GM12891 (cell line): Measurements from ENCODE around the gene CBFA2T3.

ENCODE experiments used
- DNase-seq: peaks from one replicate; pipeline ENCODE4 v3.0.0; 2011; ENCODE audit warnings: low spot score; ENCODE audit not compliant: insufficient read length
- FAIRE-seq: peaks from 2 replicates; lab custom pipeline; 2011; peaks lifted over from hg19 to GRCh38; lab: Jason Lieb, UNC
- PAX5 ChIP-seq: IDR thresholded peaks from 2 replicates; pipeline ENCODE4 v1.6.1; 2011; ENCODE audit warnings: low read length, moderate library complexity, mild to moderate bottlenecking; ENCODE audit not compliant: insufficient read depth, severe bottlenecking
- POLR2A ChIP-seq: IDR thresholded peaks from 2 replicates; pipeline ENCODE4 v1.6.1; 2011; ENCODE audit warnings: low read depth, low read length, control low read depth
- POLR2AphosphoS5 ChIP-seq: IDR thresholded peaks from 2 replicates; pipeline ENCODE4 v1.6.1; 2011; ENCODE audit warnings: low read depth, low read length, control low read depth
- POU2F2 ChIP-seq: IDR thresholded peaks from 2 replicates; pipeline ENCODE4 v1.6.1; 2011; ENCODE audit warnings: low read depth, mild to moderate bottlenecking, control low read depth, low read length, moderate library complexity
- SPI1 ChIP-seq: IDR thresholded peaks from 2 replicates; pipeline ENCODE4 v1.6.1; 2011; ENCODE audit warnings: low read depth, low read length, control low read depth
- TAF1 ChIP-seq: IDR thresholded peaks from 2 replicates; pipeline ENCODE4 v1.6.1; 2011; ENCODE audit warnings: low read depth, low read length, control low read depth

CBFA2T3 gene

GRCh38 chr16:88993946-88994600, 17.1 kb upstream of the CBFA2T3 start:
- no peak for FAIRE-seq
- DNase-seq, result no peak
- TF ChIP-seq POU2F2, result no peak
- TF ChIP-seq POLR2A, result no peak

- DNase-seq, result no peak
- peak; percentile 89 for FAIRE-seq
- TF ChIP-seq POU2F2 (no peak), POLR2A (no peak), SPI1 (no peak), TAF1 (no peak), POLR2AphosphoS5 (no peak), PAX5 (no peak)
Measured at GRCh38 chr16:88993166-88993761, 16.3 kb upstream of the CBFA2T3 start.

DNA sequence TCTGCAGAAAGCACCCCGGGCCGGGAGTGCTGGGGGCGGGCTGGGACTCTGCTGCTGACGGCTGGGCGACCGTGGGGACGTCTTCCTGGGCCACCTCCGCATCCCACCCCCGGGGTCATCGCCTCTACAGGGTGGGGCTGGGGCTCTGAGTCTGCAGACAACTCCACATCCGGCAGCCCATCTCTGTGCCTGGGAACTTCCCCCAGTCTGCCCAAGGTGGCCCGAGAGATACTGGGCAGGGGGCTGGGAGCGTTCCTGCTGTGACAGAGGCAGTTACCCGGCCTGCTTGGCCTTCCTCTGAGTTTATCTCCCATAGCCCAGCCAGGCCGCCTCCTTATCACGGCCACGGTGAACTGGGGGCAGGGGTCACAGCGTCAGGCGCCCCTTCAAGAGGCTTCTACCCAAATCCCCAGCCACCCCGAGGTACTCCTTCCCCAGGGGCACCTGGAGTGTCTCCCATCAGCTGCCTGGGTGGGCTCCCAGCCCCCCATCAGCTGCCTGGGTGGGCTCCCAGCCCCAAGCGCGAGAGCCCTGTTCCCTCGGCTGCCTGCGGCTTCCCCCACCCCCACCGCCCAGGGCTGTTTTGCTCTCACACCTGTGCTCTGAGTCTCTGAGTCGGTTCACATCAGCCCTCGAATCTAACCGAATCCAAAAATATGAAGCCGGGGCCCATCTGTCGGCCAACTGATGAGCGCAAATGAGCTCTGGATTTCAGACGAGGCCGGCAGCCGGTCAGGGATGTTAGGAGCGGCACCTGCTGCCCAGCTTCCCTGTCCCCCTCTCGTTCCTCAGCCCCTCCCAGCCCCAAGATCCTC, 15.6 kb upstream of the CBFA2T3 start:
- DNase-seq (peak; percentile 63), FAIRE-seq (peak; percentile 16)
- TF ChIP-seq POU2F2 (no peak), PAX5 (no peak), SPI1 (no peak), TAF1 (no peak), POLR2A (no peak), POLR2AphosphoS5 (no peak)

DNA sequence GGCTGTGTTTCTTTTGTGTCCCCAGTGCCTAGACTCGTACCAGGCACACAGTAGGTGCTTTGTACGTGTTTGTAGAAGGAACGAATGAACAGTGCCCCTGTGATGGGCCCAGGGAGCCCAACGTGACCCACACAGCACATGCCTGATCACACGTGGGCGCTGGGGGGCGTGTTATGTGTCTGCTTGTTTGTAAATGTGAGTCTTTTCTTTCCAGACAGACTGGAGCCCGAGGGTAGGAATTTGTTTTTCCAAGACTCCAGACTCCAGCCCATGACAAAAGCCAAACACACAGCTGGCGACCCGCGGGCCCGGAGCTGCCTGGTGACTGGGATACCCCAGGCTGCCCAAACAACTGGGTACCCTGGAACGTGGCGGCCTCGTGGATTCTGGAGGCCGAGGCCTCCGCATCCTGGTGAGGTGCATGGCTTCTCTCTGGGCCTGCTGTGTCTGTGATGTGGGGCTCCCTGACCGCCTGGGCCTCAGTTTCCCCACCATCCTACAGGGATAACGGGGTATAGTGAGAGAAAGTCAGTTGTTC, 14.9 kb upstream of the CBFA2T3 start:
- no peak for DNase-seq
- TF ChIP-seq PAX5 (no peak), POLR2AphosphoS5 (no peak), POLR2A (no peak), TAF1 (no peak), SPI1 (no peak), POU2F2 (no peak)
- no peak for FAIRE-seq

- TF ChIP-seq POU2F2, result no peak
- TF ChIP-seq TAF1, result no peak
- TF ChIP-seq PAX5, result no peak
- no peak for TF ChIP-seq SPI1
- no peak for TF ChIP-seq POLR2AphosphoS5
- TF ChIP-seq POLR2A, result no peak
- FAIRE-seq (no peak), DNase-seq (no peak)
Measured at GRCh38 chr16:88989852-88990547, 13.0 kb upstream of the CBFA2T3 start.

DNA sequence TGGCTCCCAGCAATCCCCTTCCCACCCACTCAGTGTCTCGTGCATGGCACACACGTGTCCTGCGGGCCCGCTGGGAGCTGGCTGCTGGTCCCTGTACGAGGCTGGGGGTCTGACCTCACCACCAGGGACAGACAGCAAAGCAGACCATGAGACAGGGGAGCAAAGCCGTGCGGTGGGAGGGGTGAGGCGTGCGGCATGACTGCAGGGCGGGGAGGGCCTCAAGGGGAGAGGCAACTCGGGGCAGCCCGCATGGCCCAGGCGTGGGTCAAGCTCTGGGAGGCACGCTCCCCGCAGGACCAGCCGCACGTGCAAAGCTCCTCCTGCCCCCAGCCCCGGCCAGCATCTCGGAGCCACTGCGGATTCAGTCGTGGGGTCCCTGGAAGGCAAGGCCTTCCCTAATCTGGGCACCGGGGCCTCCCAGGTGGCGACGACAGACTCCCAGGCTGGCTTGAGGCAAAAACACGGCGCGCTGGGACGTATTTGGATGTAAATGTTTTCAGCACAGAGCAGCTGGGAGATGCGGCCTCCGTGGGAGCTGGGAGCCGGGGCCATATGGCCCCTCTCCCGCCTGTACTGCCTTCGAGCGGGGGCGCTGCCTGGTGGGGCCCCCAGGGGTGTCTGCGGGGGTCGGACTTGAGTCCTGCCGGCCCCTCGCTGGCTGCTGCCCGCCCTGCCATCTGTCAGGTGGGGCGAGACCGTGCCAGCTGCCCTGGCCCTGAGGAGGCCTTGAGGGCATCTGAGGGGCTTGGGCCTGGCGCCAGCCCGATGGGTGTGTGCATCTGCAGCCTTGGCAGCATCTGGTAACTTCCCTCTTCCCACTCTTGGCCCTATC, 12.2 kb upstream of the CBFA2T3 start:
- DNase-seq, result no peak
- no peak for TF ChIP-seq SPI1
- TF ChIP-seq TAF1, result no peak
- no peak for TF ChIP-seq POLR2A
- TF ChIP-seq POLR2AphosphoS5, result no peak
- TF ChIP-seq PAX5, result no peak
- TF ChIP-seq POU2F2, result no peak
- no peak for FAIRE-seq

DNA sequence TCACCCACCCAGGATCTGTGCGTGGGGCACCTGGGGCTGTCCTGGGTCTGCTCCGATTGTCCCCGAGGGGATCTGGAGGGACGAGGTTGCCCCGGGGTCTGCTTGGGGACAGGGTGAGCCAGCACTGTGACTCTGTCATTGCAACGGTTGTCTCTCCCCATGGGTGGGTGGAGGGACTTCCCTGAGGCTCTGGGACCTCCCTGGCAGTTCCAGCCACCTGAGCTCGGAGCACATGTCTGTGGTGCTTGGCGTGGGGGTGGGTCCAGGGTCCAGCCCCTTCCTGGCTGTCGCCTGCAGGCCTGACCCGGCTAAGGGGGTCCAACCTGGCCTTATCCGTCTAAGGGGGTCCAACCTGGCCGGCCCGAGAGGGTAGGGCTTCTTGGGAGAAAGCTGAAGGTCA, 8.5 kb upstream of the CBFA2T3 start:
- no peak for DNase-seq
- FAIRE-seq, result peak; percentile 38
- TF ChIP-seq POU2F2 (no peak), POLR2A (no peak), TAF1 (no peak), PAX5 (no peak), POLR2AphosphoS5 (no peak), SPI1 (no peak)

DNA sequence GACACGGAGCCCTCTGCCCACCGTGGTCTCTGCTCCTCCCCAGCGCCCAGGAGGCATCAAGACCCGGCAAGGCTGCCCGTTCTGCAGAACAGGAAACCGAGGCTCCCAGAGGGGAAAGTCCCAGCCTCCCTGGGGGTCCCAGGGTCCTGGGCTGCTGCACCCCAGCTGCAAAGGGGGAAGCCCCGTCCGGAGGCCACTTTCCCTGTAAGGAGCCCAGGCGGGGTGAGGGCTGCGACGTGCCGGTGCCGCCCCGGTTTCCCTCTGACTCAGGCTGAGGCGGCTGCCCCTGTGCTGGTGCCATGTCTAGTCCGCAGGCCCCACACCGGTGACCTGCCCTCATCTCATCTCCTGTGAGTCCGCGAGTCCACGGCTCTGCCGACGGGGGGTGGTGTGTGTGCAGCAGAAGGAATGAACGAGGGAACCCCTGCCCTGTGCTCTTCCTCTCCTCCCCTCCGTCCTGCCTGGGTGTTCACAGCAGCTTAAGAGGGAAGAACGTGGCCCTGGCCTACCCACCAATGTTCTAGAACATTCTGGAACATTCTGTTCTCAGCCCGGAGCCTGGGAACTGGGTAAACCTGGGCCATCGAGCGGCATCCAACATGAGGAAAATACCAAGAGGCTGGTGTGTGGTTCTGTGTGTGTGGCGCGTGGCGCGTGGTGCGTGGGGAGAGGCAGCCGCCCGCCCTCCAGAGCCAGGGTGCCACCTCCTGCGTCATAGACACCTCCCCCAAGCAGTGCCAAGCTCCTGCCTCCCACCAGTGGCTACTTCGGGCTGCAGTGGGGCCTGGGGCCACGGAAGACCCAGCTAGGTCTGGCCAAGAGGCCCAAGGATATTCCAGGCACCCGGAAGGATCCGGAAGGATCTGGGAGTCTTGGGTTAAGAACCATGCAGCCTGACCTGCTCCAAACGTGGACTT, 7.0 kb upstream of the CBFA2T3 start:
- peak; percentile 92 for FAIRE-seq
- DNase-seq, result peak; percentile 73
- no peak for TF ChIP-seq POU2F2
- no peak for TF ChIP-seq POLR2A
- TF ChIP-seq POLR2AphosphoS5, result no peak
- no peak for TF ChIP-seq SPI1
- TF ChIP-seq PAX5, result no peak
- TF ChIP-seq TAF1, result no peak
